ENCODE measurements around the gene FOXJ2. TPM values are rescaled to one million over a fixed set of nuclear protein-coding genes. Genes with fewer than 3 reads are reported as not detected.
"Not testable (repeated sequence)": the region's sequence is repeated elsewhere in the genome, so short reads cannot be mapped to it uniquely, and the experiment has no call there.

Gene FOXJ2
- total RNA-seq, 1 experiment from 2014 or later: 6.9 TPM

DNA sequence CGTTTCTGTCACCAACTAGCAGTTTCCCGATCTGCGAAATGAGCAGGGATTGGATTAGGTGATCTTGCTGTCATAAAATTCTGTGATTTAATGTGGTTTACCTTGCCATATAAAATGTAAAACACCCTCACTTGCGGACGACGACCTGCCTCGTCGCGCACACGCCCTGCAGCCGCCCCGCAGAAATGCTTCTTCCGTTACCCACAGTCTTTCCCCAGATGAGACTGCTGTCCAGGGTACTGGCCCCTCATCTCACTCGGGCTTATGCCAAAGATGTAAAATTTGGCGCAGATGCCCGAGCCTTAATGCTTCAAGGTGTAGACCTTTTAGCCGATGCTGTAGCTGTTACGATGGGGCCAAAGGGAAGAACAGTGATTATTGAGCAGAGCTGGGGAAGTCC lies 17.7 kb upstream of the FOXJ2 start:
- peak; percentile 47 for DNase-seq
- Histone ChIP-seq H3K36me3 (replicated peaks; ENCODE audit: control insufficient read depth, insufficient read depth, low read length) (no peaks in the 10 kb centered on the region), H3K27me3 (ENCODE audit: control insufficient read depth, insufficient read depth, low read length) (no peaks in the 10 kb centered on the region; the same call in 1 of the 2 replicates), H3K4me3 (ENCODE audit: insufficient read depth, low read depth, low read length) (no peak overlapping the region)

DNA sequence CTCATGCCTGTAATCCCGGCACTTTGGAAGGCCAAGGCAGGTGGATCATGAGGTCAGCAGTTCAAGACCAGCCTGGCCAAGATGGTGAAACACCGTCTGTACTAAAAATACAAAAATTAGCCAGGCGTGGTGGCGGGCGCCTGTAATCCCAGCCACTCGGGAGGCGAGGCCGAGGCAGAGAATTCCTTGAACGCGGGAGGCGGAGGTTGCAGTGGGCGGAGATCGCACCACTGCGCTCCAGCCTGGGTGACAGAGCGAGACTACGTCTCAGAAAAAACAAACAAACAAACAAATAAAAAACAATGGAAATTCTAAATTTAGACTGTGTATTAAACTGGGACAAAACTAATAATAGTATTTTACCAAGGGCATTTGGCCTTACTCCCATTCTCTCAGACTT lies 14.3 kb upstream of the FOXJ2 start:
- H3K4me3 ChIP-seq (ENCODE audit: insufficient read depth, low read depth, low read length): peak overlapping the region; percentile 60
- H3K36me3 ChIP-seq (replicated peaks; ENCODE audit: control insufficient read depth, insufficient read depth, low read length); DNase-seq; H3K27me3 ChIP-seq (ENCODE audit: control insufficient read depth, insufficient read depth, low read length): not testable (repeated sequence)

DNA sequence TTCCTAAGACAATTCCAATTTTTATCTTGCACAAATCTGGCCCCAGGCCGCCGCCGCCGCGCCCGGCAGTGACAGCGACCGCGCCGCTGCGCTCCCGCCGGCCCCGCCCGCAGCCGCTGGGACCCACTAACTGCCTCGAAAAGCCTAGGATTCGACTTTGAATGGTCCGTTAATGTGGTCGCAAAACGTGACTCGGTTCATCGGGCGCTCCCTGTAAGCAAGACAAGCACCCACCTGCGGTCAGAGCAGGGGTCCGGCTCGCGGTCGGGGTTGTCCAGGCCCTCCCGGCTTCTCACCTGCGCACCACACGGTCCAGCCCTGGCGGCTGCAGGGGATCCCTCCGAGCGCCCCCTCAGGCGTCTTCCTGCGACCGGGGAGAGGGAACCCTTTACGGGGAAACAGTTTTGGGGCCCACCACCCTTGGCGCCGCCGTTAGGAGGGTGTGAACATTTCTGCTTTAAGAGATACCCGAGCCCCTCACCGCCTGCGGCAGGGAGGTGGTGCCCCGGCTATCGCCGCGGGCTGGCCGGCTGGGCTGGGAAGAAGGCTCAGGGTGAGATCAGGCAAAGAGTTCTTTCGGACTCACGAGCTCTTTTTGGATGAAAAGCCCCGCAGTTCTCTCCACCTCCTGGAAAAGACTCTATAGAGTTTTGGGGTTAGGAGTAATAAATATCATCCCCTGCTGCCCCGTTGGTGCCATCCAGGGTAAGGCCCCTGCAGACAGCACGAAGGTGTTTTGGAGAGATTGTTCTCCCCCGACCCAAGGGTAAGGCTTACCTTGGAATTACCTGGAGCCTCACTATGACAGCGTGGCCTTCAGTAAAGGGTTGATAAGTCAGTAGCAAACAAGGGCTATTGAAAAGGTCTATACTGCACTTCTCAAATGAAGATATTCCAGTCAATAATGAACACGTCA lies 13.6 kb upstream of the FOXJ2 start:
- Histone ChIP-seq H3K27me3 (ENCODE audit: control insufficient read depth, insufficient read depth, low read length) (no peaks in the 10 kb centered on the region; the same call in 1 of the 2 replicates), H3K36me3 (replicated peaks; ENCODE audit: control insufficient read depth, insufficient read depth, low read length) (no peaks in the 10 kb centered on the region), H3K4me3 (ENCODE audit: insufficient read depth, low read depth, low read length) (peak overlapping the region; percentile 60)
- DNase-seq: peak; percentile 92

DNA sequence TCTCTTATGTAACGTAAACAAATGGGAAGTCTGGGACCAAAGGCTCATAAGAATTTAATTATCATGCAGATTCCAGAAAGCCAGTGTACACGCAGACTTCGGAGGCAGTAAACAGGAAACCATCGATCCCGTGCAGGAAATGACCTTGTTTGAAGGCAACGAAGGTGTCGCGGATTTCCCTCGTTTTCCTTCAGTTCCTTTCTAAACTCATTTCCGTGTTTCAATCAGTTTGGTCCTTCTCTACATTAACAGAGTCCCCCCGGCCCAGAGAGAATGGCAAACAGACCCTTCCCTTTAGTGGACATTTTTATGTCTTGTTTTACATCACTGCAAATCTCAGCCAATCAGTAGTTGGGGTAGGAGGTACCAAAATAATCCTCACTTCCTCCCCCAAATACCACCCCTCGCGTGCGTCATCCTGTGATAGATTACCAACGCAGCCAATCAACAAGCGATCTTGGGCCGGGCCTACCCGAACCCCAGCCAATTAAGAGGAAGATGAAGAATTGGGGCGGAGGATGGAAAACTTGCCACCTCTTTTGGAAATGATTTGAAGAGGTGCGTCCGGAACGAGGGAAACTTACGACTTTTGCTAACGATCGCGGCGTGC lies 6.1 kb upstream of the FOXJ2 start:
- no peaks in the 10 kb centered on the region for H3K27me3 ChIP-seq (ENCODE audit: control insufficient read depth, insufficient read depth, low read length)
- peak overlapping the region; percentile 75 for H3K4me3 ChIP-seq (ENCODE audit: insufficient read depth, low read depth, low read length)
- H3K36me3 ChIP-seq (replicated peaks; ENCODE audit: control insufficient read depth, insufficient read depth, low read length): no peaks in the 10 kb centered on the region
- DNase-seq: peak; percentile 96

- Histone ChIP-seq H3K4me3 (ENCODE audit: insufficient read depth, low read depth, low read length) (no peak overlapping the region; the same call in 1 of the 2 replicates), H3K27me3 (ENCODE audit: control insufficient read depth, insufficient read depth, low read length) (no peaks in the 10 kb centered on the region)
- no peak for DNase-seq
Measured at GRCh38 chr12:8027856-8028255, 4.7 kb upstream of the FOXJ2 start.

DNA sequence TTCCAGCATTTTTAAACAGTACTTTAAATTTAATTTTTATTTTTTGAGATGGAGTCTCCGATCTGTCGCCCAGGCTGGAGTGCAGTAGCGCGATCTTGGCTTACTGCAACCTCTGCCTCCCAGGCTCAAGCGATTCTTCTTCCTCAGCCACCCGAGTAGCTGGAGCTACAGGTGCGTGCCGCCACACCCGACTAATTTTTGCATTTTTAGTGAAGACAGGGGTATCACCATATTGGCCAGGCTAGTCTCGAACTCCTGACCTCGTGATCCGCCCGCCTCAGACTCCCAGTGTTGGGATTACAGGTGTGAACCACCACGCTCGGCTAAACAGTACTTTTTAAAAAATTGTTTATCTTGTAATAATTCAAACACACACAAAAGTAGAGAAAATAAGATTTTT lies 4.2 kb upstream of the FOXJ2 start:
- Histone ChIP-seq H3K27me3 (ENCODE audit: control insufficient read depth, insufficient read depth, low read length) (no peaks in the 10 kb centered on the region), H3K4me3 (ENCODE audit: insufficient read depth, low read depth, low read length) (no peak overlapping the region), H3K36me3 (replicated peaks; ENCODE audit: control insufficient read depth, insufficient read depth, low read length) (no peaks in the 10 kb centered on the region)
- no peak for DNase-seq

More at GRCh38 chr12:8027856-8028255, 4.7 kb upstream of the FOXJ2 start:
- H3K36me3 ChIP-seq (replicated peaks; ENCODE audit: control insufficient read depth, insufficient read depth, low read length): no peaks in the 10 kb centered on the region

- Histone ChIP-seq H3K36me3 (replicated peaks; ENCODE audit: control insufficient read depth, insufficient read depth, low read length) (no peaks in the 10 kb centered on the region), H3K27me3 (ENCODE audit: control insufficient read depth, insufficient read depth, low read length) (no peaks in the 10 kb centered on the region), H3K4me3 (ENCODE audit: insufficient read depth, low read depth, low read length) (no peak overlapping the region)
- DNase-seq: no peak
Measured at GRCh38 chr12:8030189-8030588, 2.3 kb upstream of the FOXJ2 start.

GRCh38 chr12:8031017-8031416 lies 1.5 kb upstream of the FOXJ2 start:
- not testable (repeated sequence) for H3K4me3 ChIP-seq (ENCODE audit: insufficient read depth, low read depth, low read length); DNase-seq; H3K27me3 ChIP-seq (ENCODE audit: control insufficient read depth, insufficient read depth, low read length); H3K36me3 ChIP-seq (replicated peaks; ENCODE audit: control insufficient read depth, insufficient read depth, low read length)

DNA sequence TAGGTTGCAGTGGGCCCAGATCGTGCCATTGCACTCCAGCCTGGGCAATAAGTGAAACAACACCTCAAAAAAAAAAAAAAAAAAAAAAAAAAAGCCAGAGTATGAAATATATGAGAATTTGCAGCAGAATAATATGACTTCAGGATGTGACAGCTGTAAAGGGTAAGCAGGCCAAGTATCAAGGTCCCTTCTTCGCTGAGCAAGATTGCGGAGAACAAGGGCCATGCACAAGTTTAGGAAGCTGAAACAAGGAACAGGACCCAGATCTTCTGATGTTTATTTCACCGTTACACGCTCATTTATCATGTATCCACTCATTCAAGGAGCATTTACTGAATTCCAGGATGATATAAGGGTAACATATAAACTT lies 659 bp upstream of the FOXJ2 start:
- peak overlapping the region; percentile 87 for H3K4me3 ChIP-seq (ENCODE audit: insufficient read depth, low read depth, low read length)
- H3K27me3 ChIP-seq (ENCODE audit: control insufficient read depth, insufficient read depth, low read length): no peaks in the 10 kb centered on the region
- no peaks in the 10 kb centered on the region for H3K36me3 ChIP-seq (replicated peaks; ENCODE audit: control insufficient read depth, insufficient read depth, low read length)
- DNase-seq: peak; percentile 38

DNA sequence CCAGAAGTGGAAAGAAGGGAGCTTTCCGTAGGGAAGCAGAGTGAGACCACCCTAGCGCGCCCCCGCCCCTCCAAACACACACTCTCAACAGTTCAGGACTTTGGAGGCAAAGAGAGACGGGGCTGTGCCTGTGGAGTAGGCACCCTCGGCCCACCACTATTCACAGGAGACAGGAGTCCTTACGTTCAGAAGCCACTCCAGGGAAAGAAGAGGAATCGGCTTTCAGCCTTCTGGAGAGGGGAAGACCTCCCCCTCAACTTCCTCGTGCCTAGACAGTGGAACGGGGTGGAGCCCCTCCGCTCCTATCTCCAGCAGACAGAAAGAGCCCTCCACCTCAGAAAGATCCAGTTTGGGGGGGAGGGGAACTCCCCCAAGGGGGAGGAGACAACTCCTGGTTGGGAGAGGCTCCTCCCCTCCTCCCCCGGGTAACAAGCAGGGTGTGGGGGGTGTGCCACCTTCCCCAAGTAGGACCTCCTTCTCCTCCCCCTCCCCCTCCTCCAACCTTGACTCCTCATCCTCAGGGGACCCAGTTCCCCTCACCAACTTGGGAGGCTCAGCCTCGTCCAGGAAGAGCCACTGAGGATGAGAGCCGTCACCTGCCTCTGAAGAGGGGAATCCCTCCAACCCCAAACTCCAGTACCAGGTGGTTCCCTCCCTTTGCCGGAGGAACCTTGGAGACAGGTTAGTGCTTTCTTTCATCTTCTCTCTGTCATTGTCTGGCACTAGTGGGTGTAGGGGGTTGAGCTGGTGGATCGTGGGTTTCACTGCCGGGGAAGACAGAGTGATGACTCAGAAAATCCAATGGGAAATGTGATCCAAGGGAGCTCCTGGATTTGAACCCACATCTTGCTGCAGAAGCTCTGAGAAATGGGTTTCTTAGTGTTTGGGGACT lies 883 bp downstream of the FOXJ2 start:
- H3K36me3 ChIP-seq (replicated peaks; ENCODE audit: control insufficient read depth, insufficient read depth, low read length): no peaks in the 10 kb centered on the region
- peak overlapping the region; percentile 87 for H3K4me3 ChIP-seq (ENCODE audit: insufficient read depth, low read depth, low read length)
- peak; percentile 91 for DNase-seq
- no peaks in the 10 kb centered on the region for H3K27me3 ChIP-seq (ENCODE audit: control insufficient read depth, insufficient read depth, low read length)

DNA sequence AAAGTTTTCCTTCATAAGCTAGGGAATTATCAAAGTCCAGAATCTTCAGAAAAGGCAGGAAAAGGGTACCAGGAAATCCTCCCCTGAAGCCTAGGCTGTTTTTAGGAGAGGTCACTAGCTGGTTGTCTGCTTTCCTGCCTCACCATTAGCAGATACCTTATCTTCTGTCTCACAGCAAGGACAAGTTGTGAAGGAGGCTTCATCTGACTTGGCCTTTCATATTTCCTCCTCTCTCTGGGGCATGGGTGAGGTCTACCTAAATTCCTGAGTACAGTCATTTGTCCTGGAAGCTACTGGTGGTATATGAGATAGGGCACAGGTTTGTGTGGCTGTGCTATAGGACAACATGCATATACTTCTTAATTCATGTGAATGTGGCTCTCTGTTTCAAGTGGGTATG lies 2.3 kb downstream of the FOXJ2 start:
- Histone ChIP-seq H3K27me3 (ENCODE audit: control insufficient read depth, insufficient read depth, low read length) (no peaks in the 10 kb centered on the region), H3K36me3 (replicated peaks; ENCODE audit: control insufficient read depth, insufficient read depth, low read length) (no peaks in the 10 kb centered on the region), H3K4me3 (ENCODE audit: insufficient read depth, low read depth, low read length) (no peak overlapping the region)
- no peak for DNase-seq

DNA sequence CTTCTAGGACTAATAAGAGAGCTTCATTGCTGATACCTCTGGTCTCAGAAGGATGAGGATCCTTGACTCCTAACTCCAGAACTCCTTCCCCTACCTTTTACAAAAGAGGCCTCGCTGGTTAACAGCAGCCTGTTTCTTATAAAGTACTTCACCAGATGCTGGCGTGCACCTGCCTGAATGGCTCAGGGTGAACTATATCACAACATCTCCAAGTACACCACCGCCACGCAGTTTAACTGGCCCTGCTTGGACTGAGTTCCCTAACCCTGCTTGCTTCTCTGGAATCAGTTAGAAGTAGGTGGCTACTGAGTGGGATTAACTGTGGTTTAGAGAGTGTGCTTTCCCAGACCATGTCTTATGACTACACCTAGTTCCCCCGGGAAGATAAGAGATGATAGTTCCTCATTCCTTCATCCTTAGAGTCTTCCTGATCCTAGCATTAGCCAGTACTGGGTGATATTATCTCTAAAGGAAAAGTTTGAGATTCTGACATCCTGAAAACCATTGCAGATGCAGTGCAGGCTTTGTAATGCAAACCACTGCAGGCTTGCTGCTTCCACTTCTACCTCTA lies 3.0 kb downstream of the FOXJ2 start:
- no peak for DNase-seq
- H3K4me3 ChIP-seq (ENCODE audit: insufficient read depth, low read depth, low read length): no peak overlapping the region
- no peaks in the 10 kb centered on the region for H3K27me3 ChIP-seq (ENCODE audit: control insufficient read depth, insufficient read depth, low read length)
- H3K36me3 ChIP-seq (replicated peaks; ENCODE audit: control insufficient read depth, insufficient read depth, low read length): no peaks in the 10 kb centered on the region

GRCh38 chr12:8036346-8036745 lies 3.8 kb downstream of the FOXJ2 start:
- no peak for DNase-seq
- H3K4me3 ChIP-seq (ENCODE audit: insufficient read depth, low read depth, low read length): no peak overlapping the region
- H3K36me3 ChIP-seq (replicated peaks; ENCODE audit: control insufficient read depth, insufficient read depth, low read length): no peaks in the 10 kb centered on the region

GRCh38 chr12:8037046-8037663 lies 4.6 kb downstream of the FOXJ2 start:
- Histone ChIP-seq H3K27me3 (ENCODE audit: control insufficient read depth, insufficient read depth, low read length) (no peaks in the 10 kb centered on the region), H3K36me3 (replicated peaks; ENCODE audit: control insufficient read depth, insufficient read depth, low read length) (no peaks in the 10 kb centered on the region), H3K4me3 (ENCODE audit: insufficient read depth, low read depth, low read length) (no peak overlapping the region)
- DNase-seq: no peak

More at GRCh38 chr12:8036346-8036745, 3.8 kb downstream of the FOXJ2 start:
- H3K27me3 ChIP-seq (ENCODE audit: control insufficient read depth, insufficient read depth, low read length): no peaks in the 10 kb centered on the region

All from H7 (cell line).